IPS DF 6.9 (cell line): ENCODE results near the gene SMPD3.

Experiments used
- DNase-seq: peaks from one replicate; pipeline ENCODE4 v3.0.0-alpha.2; 2013; ENCODE audit warnings: low read depth, low spot score
- H3K27ac ChIP-seq: one replicate; pipeline ENCODE4 v1.5.1; 2013; ENCODE audit warnings: low read length, control low read depth
- H3K27me3 ChIP-seq: 2 replicates; pipeline ENCODE4 v1.6.1; 2013; ENCODE audit warnings: mild to moderate bottlenecking, low read length; ENCODE audit not compliant: control insufficient read depth, insufficient read depth
- H3K36me3 ChIP-seq: 2 replicates; pipeline ENCODE4 v1.6.1; 2013; ENCODE audit warnings: low read length; ENCODE audit not compliant: control insufficient read depth, insufficient read depth
- H3K4me1 ChIP-seq: 2 replicates; pipeline ENCODE4 v1.6.1; 2013; ENCODE audit warnings: low read length; ENCODE audit not compliant: control insufficient read depth, insufficient read depth
- H3K4me3 ChIP-seq: 2 replicates; pipeline ENCODE4 v1.5.1; 2013; ENCODE audit warnings: mild to moderate bottlenecking, low read length
- H3K9me3 ChIP-seq: 2 replicates; pipeline ENCODE4 v1.6.1; 2013; ENCODE audit warnings: low read length, inconsistent platforms; ENCODE audit not compliant: control insufficient read depth, insufficient read depth
- WGBS: extraction: QIAGEN DNeasy Blood & Tissue Kit; methylation state at CpG from one replicate; pipeline ENCODE4 v1.1.7; 2013; ENCODE audit warnings: mixed read lengths, missing lambda C conversion rate; ENCODE audit not compliant: insufficient read length, insufficient coverage; 5-methylcytosine and 5-hydroxymethylcytosine counted together

Gene SMPD3

GRCh38 chr16:68434624-68435210 is 13.6 kb downstream of the SMPD3 start:
- Histone ChIP-seq H3K9me3 (no peaks in the 10 kb centered on the region), H3K4me1 (no peaks in the 10 kb centered on the region), H3K36me3 (no peaks in the 10 kb centered on the region), H3K4me3 (no peak overlapping the region), H3K27me3 (no peaks in the 10 kb centered on the region), H3K27ac (no peak overlapping the region)
- no peak for DNase-seq
- no CpG with 5 or more reads among the region's 5 CpGs for WGBS

- no CpG with 5 or more reads among the region's 4 CpGs for WGBS
- Histone ChIP-seq H3K4me1 (no peaks in the 10 kb centered on the region), H3K27me3 (no peaks in the 10 kb centered on the region), H3K27ac (no peak overlapping the region), H3K36me3 (no peaks in the 10 kb centered on the region), H3K9me3 (no peaks in the 10 kb centered on the region), H3K4me3 (no peak overlapping the region)
- no peak for DNase-seq
These were observed 15.0 kb downstream of the SMPD3 start for GRCh38 chr16:68433316-68433715.

- WGBS = no CpG with 5 or more reads among the region's 4 CpGs
- no peaks in the 10 kb centered on the region for H3K27me3 ChIP-seq
These were observed 15.6 kb downstream of the SMPD3 start for GRCh38 chr16:68432701-68433100.

DNA sequence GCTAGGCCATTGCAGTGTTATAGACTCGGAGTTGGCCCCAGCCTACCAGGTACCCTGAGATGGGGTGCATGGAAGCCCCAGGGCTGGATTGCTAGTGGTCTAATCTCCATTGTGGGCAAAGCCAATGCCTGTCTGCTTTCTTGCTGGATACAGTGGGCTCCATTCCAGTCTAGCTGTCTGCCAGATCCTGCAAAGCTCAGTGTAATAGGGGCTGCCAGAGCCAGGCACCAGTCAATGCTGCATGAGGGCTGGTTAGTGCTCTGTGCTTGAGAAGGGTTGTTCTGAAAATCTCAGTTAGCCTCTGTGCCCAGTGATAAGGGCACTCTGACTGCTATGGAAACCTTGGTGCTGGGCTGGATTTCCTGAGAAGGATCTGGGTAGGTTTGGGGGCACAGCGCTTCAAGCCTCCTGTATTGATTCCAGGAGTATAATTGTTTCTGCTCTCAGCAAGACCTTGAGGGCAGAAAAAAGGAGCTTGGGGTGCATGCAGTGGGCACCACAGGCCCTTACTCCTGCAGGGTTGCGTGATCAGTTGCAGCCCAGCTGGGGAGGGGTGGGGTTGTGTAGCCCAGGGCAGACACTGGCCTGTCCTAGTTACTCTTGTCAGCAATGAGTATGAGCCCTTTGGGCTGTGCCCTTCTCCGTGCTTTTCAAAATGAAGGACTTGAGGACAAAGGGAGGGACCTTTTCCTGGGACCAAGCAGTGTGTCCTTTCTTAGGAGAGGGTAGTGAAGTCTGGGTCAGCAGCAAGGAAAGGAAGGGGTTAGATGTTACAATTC is 19.0 kb downstream of the SMPD3 start:
- Histone ChIP-seq H3K9me3 (no peaks in the 10 kb centered on the region), H3K36me3 (no peaks in the 10 kb centered on the region), H3K4me3 (no peak overlapping the region), H3K27ac (no peak overlapping the region), H3K4me1 (no peaks in the 10 kb centered on the region), H3K27me3 (no peaks in the 10 kb centered on the region)
- no peak for DNase-seq
- no CpG with 5 or more reads among the region's 4 CpGs for WGBS

More at GRCh38 chr16:68432701-68433100, 15.6 kb downstream of the SMPD3 start:
- H3K27ac ChIP-seq = no peak overlapping the region
- H3K4me3 ChIP-seq = no peak overlapping the region
- DNase-seq = no peak
- H3K4me1 ChIP-seq = no peaks in the 10 kb centered on the region
- H3K36me3 ChIP-seq = no peaks in the 10 kb centered on the region
- no peaks in the 10 kb centered on the region for H3K9me3 ChIP-seq

GRCh38 chr16:68427649-68428303 is 20.5 kb downstream of the SMPD3 start:
- no peaks in the 10 kb centered on the region for H3K9me3 ChIP-seq
- no CpG with 5 or more reads among the region's 5 CpGs for WGBS
- H3K36me3 ChIP-seq = no peaks in the 10 kb centered on the region
- H3K27ac ChIP-seq = no peak overlapping the region
- H3K4me1 ChIP-seq = no peaks in the 10 kb centered on the region
- no peak overlapping the region for H3K4me3 ChIP-seq
- DNase-seq = no peak
- H3K27me3 ChIP-seq = no peaks in the 10 kb centered on the region

GRCh38 chr16:68426347-68426652 is 22.0 kb downstream of the SMPD3 start:
- H3K9me3 ChIP-seq = no peaks in the 10 kb centered on the region
- H3K4me3 ChIP-seq = no peak overlapping the region
- no peak overlapping the region for H3K27ac ChIP-seq
- H3K27me3 ChIP-seq = no peaks in the 10 kb centered on the region
- no peaks in the 10 kb centered on the region for H3K36me3 ChIP-seq
- no peak for DNase-seq
- no peaks in the 10 kb centered on the region for H3K4me1 ChIP-seq

- Histone ChIP-seq H3K36me3 (no peaks in the 10 kb centered on the region), H3K4me1 (no peaks in the 10 kb centered on the region), H3K9me3 (no peaks in the 10 kb centered on the region), H3K27me3 (no peaks in the 10 kb centered on the region), H3K4me3 (no peak overlapping the region), H3K27ac (no peak overlapping the region)
- no CpG with 5 or more reads among the region's 9 CpGs for WGBS
- no peak for DNase-seq
These were observed 22.6 kb downstream of the SMPD3 start for GRCh38 chr16:68425498-68426346.

DNA sequence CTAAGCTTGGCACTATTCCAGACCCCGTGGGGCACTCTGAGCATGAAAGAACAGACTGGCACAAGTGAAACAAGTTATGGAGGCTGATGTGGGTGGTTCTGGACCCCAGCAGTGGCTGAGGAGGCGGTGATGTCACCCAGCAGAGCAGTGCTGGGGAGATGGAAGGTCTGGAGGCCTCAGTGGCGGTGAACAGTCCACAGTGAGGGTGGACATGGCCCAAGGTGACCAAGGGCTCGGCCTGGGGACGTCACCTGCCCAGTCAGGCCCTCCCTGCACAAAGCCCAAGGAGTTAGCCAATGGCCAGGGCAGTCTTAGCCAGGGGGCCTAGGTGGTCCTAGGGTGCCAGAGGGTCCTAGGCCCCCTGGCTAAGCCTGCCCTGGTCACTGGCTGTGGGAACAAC is 24.5 kb downstream of the SMPD3 start:
- no peak for DNase-seq
- Histone ChIP-seq H3K9me3 (no peaks in the 10 kb centered on the region), H3K4me1 (no peaks in the 10 kb centered on the region; the same call in 1 of the 2 replicates), H3K27me3 (no peaks in the 10 kb centered on the region), H3K27ac (no peak overlapping the region), H3K4me3 (no peak overlapping the region), H3K36me3 (no peaks in the 10 kb centered on the region)
- WGBS = no CpG with 5 or more reads among the region's 5 CpGs

GRCh38 chr16:68422396-68422960 is 25.8 kb downstream of the SMPD3 start:
- Histone ChIP-seq H3K36me3 (no peaks in the 10 kb centered on the region), H3K4me1 (no peaks in the 10 kb centered on the region; the same call in 1 of the 2 replicates), H3K4me3 (no peak overlapping the region), H3K27ac (no peak overlapping the region), H3K9me3 (no peaks in the 10 kb centered on the region), H3K27me3 (no peaks in the 10 kb centered on the region)
- no peak for DNase-seq
- WGBS = no CpG with 5 or more reads among the region's 4 CpGs

- Histone ChIP-seq H3K36me3 (no peaks in the 10 kb centered on the region), H3K27me3 (no peaks in the 10 kb centered on the region), H3K4me1 (no peaks in the 10 kb centered on the region; the same call in 1 of the 2 replicates), H3K9me3 (no peaks in the 10 kb centered on the region), H3K27ac (no peak overlapping the region), H3K4me3 (no peak overlapping the region)
- no CpG with 5 or more reads among the region's 5 CpGs for WGBS
- no peak for DNase-seq
These were observed 27.2 kb downstream of the SMPD3 start for GRCh38 chr16:68421076-68421475.
